Midbrain (tissue), 1 donor: ENCODE results near the gene TTC9B.

ENCODE experiments used
- DNase-seq: peaks from one replicate; lab custom pipeline; 2025; lab: John Stamatoyannopoulos, UW

Gene TTC9B

DNA sequence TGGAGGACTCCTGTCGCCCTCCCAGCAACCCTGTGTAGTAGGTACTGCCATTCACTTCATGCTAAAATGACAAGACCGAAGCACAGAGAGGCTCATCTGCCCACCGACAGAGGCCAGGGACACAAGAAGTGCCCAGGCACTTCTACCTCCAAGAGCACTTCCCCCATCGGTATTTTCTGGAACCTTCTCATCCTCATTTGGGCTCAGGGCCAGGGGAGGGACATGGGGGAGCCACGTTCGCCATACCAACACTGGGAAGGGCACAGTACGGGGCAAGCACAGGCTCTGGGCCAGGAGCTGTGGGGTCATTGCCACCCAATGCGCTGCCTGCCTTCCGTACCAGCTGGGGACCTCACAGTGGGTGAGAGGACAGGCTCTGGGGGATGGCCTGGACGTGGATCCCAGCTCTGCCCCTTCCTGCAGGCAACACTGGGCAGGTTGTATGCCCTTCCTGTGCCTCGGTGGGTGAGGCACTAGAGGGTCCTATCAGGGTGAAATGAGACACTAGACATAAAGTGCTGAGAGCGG lies 29.6 kb upstream of the TTC9B start:
- DNase-seq = no peak

DNA sequence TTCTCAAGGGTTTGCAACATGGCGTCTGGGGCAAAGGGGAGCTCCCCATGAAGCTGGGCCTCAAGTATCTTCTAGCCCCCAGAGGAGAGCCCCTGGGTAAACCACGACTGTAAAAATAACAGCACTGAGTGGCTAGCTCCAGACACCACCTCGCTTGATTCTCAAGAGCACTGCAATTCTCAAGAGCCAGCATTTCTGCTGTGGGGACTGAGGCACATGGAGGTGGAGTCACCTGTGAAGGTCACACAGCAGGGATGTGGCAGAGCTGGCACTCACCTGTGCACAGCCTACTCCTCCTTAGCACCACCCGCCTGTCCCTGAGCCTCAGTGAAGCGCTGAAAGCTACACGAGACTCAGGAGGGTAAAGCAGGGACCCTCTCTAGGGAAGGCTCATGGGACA lies 29.0 kb upstream of the TTC9B start:
- DNase-seq = no peak

DNA sequence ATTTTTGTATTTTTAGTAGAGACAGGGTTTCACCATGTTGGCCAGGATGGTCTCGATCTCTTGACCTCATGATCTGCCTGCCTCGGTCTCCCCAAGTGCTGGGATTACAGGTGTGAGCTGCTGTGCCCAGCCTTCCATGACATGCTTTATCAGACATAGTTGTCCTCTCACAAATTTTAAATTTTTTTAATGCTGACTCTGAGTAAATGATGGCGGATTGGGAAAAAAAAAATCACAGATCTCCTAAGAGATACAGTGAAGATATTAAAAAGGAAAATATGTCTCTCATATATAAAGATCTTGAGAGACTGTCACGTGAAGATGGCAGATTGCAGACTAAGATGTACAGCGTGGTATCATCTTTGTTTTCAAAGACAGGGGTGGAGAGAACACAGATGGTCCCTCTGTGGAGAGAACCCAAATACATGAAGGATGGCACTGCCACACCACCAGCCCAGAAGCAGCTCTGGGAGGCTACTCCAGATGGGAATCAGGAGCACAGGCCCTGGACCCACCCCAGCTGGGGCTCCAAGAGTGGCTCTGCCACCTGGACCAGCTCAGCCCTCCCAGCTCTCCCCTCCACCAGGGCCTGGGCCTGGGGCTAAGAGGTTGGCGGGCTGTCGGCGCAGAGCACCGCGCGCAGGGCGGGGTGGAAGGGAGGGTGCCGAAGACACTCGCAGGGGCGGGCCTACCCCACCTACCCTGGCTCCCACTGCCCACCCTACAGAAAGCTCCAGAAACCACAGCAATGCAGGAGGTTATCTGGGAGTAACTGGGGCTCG lies 28.3 kb upstream of the TTC9B start:
- no peak for DNase-seq

DNA sequence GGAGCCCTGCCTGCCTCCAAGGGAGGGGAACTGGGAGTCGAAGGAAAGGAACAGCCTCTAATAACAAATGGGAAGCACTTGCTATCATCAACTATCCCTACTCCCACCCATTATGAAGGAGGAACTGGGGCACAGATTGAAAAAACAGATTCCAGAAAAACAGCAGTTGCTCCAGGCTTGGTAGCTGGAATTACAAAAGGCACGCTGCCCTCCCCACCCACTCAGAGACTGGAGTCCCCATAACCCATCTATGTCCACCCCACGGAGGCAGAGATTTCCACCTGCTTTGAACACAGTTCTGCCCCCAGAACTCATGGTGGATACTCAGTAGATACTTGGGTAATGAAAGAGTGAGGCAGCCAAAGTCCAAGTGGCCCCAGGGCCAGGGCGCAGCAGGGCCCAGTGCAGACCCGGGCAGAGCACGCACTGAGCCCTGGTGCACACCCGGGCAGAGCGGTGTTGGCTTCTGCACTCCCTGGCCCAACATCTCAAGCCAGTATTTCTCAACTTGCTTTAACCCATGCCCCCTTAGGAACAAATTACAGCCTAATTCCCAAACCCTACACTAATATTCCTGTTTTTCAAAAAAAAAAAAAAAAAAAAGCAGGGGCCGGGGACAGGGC lies 27.4 kb upstream of the TTC9B start:
- no peak for DNase-seq

DNA sequence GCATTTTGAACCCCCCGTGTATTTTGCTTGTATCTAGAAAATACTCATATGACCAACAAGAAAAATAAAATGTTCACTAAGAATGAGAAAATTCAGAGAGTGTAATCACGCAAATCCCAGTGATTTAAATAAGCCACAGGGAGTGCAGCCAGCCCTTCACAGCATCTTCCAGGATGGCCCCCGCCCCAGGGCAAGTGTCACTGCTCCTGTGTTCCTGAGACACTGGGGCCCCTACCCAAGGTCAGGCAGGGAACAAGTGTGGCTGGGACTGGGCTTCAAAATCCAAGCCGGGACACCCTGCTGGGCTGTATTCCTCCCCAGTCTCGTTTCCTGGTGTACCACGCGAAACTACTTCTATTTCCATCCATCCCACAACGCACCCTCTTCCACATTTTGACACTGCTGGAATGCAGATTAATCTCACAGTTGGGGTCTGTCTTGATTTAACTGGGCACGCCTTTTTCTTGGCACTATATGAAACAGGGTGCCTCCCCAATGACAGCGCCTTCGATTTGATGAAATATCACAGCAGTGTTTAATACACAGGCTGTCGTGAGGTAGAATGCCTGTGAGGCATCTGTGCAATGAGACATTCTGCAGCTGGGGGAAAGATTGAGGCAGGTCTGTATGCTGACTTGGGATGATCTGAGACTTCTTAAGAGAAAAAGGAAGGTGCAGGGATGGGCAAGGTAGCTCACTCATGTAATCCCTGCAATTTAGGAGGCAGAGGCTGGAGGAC lies 26.6 kb upstream of the TTC9B start:
- no peak for DNase-seq

DNA sequence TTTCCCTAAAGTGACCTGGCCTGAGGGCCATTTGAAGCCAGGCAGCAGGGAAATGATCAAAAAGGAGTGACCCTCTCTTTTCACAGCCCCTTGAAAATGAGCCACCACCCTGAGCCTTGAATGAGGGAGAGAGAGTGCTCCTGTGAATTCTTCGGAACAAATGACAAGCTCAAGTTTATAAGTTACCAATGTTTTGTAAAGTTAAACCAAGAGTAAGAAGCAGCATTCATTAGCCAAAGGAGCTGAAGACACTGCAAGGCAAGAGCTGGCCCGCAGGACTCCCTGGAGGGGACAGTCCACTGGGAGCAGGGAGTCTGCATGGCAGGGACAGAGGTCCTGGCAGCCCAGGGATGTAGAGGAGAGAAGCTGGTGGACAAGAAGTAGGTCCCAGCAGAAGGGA lies 25.0 kb upstream of the TTC9B start:
- no peak for DNase-seq

DNA sequence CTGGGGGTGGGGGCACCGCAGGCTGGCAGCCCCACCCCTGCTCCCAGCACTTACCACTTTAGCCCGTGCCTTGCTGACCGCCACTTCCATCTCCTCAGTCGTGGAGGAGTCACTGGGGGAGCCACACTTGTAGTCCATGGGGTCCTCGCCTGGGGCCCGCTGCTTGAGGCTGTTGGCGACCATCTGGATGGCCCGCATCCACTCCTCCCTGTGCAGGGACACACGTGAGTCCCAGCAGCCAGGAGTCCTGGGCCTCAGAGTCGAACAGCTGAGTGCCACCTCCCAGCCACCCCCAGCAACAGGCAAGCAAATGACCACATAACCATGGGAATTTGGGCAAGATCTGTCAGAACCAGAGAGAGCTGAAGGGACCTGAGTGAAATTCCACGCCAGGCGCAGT lies 24.3 kb upstream of the TTC9B start:
- no peak for DNase-seq

DNA sequence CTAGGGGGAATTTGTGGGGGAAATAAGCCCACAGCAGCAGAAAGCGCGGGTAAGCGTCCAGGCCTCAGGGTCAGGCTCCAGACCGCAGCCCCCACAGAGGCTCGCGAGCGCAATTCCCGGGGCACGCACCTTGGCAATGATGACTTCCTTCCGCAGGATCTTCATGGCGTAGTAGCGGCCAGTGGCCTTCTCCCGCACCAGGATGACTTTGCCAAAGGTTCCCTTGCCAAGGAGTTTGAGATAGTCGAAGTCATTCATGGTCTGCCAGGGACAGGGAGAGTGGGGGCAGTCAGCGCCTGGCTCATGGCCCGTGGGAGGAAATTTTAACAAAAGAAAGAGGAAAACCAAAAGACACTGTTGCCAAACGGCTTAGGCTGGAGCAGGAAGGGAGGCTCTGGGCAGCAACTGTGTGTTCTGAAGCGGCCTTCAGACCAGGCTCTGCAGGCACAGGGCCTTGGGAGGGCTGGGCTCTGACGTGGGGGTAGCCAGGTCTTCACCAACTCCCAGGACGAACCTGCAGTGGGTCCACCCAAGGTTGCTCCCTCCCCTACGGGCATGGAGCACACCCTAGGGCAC lies 23.7 kb upstream of the TTC9B start:
- DNase-seq = peak; percentile 87

DNA sequence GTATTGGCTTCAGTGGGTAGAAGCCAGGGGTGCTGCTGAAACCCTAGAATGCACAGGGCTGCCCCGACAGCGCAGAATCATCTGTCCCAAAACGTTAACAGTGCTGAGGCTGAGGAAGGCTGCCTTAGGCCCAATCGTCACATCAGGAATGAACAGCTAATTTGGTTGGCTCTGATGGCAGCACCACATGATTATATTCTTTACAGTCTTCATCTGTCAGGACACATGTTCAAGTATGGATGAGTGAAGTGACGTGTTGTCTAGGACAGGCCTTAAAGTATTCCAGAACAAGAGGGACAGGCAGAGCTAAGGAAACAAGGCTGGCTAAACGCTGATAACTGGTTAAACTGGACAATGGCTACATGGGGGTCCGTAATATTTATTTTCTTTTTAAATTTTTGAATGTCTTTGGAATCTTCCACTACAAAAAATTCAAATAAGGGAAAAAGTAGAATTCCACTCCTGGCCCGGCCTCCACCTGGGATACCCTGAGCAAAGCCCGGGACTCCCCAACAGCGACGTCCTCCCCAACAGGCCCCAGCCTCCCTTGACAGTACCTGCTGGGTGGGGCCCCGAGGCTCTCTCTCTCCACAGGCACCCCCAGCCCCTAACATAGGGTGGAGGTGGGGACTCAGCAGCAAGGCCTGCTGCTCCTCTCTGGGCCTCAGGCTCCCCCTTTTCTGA lies 23.1 kb upstream of the TTC9B start:
- no peak for DNase-seq

DNA sequence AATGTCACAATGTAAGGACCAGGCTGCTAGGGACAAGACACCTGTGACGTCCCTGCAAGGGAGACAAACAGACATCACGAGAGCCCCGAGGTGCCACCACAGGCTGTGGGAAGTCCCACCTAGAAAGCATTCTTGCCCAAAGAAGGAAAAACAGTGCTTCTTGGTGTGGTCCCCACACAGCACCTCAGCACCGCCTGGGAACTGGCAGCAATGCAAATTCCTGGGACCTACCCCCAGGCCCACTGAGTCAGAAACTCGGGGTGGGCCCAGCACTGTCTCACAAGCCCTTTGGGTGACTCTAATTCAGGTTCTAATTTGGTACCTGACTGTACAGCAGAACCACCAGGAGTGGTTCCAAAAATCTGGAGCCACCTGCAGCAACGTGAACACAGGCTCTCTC lies 22.1 kb upstream of the TTC9B start:
- DNase-seq = no peak

DNA sequence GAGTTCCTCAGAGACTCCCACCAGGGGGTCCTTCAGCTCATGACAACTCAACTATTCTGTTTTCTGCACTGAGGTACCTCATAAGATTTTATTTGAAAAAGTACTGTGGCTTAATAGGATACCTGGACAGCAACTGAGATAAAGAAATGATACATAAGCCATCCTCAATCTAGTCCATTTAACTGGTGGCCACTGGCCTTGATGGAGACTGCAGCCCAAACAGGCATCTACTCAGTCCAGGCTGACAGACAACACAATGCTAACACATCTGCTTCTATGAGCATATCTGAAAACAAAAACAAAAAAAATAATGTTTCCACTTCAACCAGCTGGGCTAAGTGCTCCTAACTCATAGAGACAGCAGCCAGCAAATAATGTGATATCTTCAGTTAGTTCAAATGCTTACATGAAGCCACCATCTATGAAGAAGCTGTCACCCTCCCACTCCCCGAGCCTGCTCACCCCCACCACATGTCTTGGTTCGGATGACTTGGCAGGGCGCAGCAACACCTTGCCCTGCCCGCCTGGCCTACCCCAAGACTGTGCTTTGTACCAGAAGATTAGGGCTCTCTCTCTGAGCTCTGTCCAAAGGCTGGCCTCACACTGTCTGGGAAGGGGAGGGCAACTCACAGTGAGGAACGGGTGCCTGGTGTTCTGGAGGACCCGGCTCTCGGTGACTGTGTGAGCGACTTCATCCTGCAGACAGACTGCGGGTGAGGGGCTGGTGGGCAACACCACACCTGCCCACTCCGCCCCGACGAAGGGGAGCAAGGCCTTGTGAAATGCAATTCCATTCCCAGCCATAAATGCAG lies 21.4 kb upstream of the TTC9B start:
- DNase-seq = no peak

DNA sequence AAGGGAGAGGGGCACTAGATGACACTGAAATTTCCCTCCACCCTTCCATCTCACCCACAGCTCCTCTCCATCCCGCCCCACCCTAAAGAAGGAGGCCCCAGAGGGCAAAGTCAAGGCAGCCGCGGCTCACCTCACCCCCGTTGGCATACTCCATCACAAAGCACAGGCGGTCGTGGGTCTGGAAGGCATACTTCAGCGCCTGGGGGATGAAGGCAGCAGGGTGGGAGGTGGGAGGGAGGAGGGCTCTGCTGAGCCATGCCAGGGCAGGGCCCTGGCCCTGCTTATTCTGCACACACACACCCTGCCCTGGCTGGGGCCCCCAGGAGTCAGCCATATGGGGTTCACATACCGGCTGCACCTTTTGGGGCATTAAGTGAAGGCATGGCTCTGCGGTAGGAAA lies 20.6 kb upstream of the TTC9B start:
- no peak for DNase-seq

DNA sequence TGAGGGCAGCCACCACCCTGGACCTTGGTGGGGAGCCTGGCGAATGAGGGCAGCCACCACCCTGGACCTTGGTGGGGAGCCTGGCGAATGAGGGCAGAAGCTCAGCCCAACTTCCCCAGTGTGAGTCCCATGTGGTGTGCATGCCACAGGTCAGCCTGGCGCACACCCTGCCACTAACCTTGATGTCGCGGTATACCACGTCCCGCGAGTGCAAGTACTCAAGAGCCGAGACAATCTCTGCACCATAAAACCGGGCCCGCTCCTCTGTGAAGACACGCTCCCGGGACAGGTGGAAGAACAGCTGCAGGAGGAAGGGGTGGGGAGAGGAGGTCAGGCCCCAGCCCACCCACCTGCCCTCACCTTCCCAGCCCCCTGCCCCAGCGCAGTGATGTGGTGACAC lies 19.6 kb upstream of the TTC9B start:
- no peak for DNase-seq

DNA sequence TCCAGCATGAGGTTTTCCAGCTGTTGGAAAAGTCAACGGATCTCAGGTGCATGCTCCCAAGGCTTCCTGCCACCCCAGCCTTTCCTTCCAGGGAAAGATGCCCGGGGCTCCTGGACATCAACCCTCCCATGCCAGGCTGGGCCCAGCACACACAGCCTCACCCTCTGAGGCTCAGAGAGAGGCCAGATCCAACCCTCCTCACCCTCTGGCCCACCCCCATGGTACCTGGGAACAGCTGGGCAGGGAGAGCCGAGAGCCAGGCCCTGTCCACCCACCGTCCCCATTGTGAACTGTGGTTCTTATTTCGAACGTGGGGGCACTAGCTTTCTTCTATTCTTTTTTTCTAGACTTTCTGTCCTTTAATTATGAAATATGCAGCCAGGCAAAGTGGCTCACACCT lies 18.2 kb upstream of the TTC9B start:
- no peak for DNase-seq

DNA sequence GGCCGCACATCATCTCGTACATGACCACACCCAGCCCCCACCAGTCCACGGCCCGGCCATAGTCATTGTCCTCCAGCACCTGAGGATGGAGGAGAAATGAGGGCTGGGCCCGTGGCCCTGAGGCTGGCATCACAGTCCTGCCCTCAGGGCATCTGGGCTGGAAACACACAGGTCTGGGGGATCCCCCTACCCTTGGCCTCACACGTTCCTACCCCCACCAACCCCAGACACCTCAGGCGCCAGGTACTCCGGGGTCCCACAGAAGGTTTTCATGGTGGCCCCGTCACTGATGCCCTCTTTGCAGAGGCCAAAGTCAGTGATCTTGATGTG lies 17.8 kb upstream of the TTC9B start:
- no peak for DNase-seq

DNA sequence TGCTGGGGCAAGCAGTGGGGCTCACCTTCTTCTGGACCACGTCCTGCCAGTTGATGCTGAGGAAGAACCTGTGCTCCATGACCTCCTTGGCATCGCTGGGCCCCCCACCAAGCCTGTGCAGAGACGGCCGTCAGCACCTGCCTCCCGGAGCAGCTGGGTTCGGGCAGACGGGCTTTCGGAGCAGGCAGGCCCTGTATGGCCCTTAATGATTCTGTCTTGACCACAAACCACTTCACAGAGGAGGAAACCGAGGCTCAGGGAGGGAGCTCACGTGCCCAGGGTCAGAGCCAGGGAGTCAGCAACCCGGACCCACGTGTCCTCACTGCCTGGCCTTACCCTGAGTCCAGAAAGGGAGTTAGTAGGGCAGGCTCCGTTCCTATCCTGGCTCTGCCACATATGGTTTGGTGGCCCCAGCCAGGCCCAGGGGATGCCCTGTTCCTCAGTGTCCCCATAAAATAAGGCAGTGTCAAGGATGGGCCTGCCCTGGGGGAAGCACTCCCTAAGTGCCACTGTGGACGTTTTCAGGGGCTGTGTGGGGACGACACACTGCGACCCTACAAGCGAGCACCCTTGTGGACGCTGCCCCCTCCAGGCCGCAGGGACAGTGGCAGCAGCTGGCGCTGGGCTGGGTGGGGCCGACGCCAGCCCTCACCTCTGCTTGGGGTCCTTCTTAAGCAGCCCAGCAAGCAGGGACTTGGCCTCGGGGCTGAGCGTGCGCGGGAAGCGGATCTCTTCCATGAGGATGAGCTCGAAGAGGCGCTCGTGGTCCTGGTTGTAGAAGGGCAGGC lies 17.2 kb upstream of the TTC9B start:
- DNase-seq = no peak

DNA sequence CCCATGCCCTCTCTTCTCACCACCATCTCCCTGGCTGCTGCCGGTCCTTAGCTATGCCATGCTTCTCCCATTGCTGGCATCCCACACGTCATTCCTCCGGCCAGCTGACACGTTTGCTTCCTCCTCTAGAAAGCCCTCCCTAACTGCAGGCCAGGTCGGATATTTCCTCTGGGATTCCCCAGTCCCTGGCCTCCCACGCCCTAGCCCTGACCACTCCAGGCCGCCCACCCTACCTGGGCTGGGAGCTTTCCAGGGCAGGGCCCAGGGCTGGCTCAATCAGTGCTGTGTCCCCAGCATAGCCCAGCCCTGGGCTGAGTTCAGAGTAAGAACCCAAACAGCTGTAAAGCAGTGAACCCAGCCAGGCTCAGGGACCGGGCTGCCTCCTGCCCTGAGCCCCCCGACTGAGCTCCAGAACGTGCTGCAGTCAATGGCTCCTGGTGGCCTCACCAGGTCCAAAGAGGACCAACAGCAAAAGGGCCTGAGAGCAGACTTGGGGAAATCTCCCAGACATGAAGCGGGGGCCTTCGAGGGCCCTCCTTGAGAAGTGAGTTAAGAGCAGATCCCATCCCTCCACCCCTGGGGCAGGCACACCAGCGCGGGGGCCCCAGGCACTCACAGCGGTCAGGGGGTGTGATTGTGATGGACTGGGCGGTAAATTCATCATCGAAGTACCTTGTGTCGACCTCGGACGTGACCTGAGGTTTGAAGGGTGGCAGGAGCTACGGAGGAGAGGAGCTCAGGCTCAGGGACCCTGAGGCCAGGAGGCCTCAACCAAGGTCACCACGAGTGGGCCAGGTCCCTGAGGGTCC lies 16.4 kb upstream of the TTC9B start:
- DNase-seq = no peak

DNA sequence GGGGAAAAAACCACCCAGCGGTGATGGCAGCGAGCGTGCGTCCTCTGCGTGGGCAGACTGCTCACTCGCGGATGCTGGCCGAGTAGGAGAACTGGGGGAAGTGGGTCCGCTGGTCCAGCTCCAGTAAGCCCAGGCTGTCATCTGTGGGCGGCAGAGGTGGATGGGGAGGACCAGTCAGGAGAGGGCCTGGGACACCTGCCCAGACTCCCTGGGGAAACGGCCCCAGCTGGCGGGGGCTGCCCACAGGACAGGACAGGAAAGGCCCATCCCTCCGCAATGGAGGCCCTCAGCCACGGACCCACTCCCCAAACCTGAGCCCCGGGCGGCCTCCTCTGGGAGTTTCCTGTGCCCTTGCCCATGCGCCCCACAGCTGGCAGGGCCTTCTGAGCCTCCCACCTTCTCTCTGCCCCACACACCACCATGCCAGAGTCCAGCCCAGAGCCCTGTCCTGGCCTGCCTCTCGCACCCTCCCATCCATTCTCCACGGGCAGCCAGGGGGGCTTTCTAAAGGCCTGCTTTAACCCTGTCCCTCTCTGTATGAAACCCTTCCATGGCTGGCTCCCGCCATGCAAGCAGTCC lies 15.7 kb upstream of the TTC9B start:
- no peak for DNase-seq
